GM12878 (cell line): ENCODE results near the gene HSPE1.

ENCODE experiments used
- BMI1 ChIP-seq: fragments of 450-650 bp; IDR thresholded peaks from 2 replicates; pipeline ENCODE4 v1.6.1; 2016; ENCODE audit warnings: mild to moderate bottlenecking, moderate library complexity, borderline replicate concordance
- CTCF ChIP-seq, 3 experiments: IDR thresholded peaks in 2 of 3; conservative IDR thresholded peaks in 1 of 3; 2 replicates each; pipeline ENCODE4 v1.5.1; 2011; ENCODE audit warnings: low read depth in 3 of 3, low read length in 3 of 3, mild to moderate bottlenecking in 3 of 3, control low read depth in 2 of 3, moderate library complexity in 2 of 3, inconsistent platforms in 1 of 3, mixed read lengths in 1 of 3; ENCODE audit not compliant: control insufficient read depth in 2 of 3, insufficient read depth in 1 of 3; ENCODE audit errors: extremely low read depth in 1 of 3
- EZH2 ChIP-seq: IDR thresholded peaks from 2 replicates; pipeline ENCODE4 v1.6.1; 2012; ENCODE audit warnings: low read depth, mild to moderate bottlenecking, control low read depth, inconsistent platforms, low read length, borderline replicate concordance; ENCODE audit not compliant: control insufficient read depth
- JUND ChIP-seq: IDR thresholded peaks from 2 replicates; pipeline ENCODE4 v1.6.1; 2012; ENCODE audit warnings: low read depth, mild to moderate bottlenecking, low read length, improper control_type of control experiment, moderate library complexity

GRCh38 chr2:197486175-197486574, 14.0 kb upstream of the HSPE1 start:
- TF ChIP-seq EZH2 (no peak), BMI1 (no peak), CTCF (IDR thresholded peaks at IDR 0.05 in 2 of 3, conservative IDR thresholded peaks at IDR 0.05 in 1 of 3; ENCODE audit: control insufficient read depth in 2 of 3, extremely low read depth in 1 of 3, insufficient read depth in 1 of 3, low read depth in 3 of 3, low read length in 3 of 3) (no peak), JUND (no peak)
